Amniotic stem cell (primary cell): Measurements from ENCODE around the gene IFT81.
"Not testable (repeated sequence)": the region's sequence is repeated elsewhere in the genome, so short reads cannot be mapped to it uniquely, and the experiment has no call there.

ENCODE experiments used
- DNase-seq: peaks from one replicate; lab custom pipeline; 2025; lab: John Stamatoyannopoulos, UW

Gene IFT81

GRCh38 chr12:110124269-110124995 is at the start of gene IFT81:
TSS of gene IFT81 (plus strand) at chr12:110124357. CDS start at chr12:110127381, 3,024 bp downstream.
- DNase-seq = peak; percentile 92

GRCh38 chr12:110075880-110076279 is 48.3 kb upstream of the IFT81 start:
- no peak for DNase-seq

- DNase-seq = no peak
Measured at GRCh38 chr12:110077800-110078199, 46.4 kb upstream of the IFT81 start.

GRCh38 chr12:110079477-110080400 is 44.4 kb upstream of the IFT81 start:
- DNase-seq = no peak

GRCh38 chr12:110080410-110080809 is 43.7 kb upstream of the IFT81 start:
- DNase-seq = no peak

GRCh38 chr12:110084314-110085015 is 39.7 kb upstream of the IFT81 start:
- DNase-seq = no peak

- DNase-seq = not testable (repeated sequence)
Measured at GRCh38 chr12:110088216-110088615, 35.9 kb upstream of the IFT81 start.

- DNase-seq = no peak
Measured at GRCh38 chr12:110088936-110089335, 35.2 kb upstream of the IFT81 start.

GRCh38 chr12:110090266-110091135 is 33.7 kb upstream of the IFT81 start:
- no peak for DNase-seq

GRCh38 chr12:110091136-110091711 is 32.9 kb upstream of the IFT81 start:
- DNase-seq = no peak

- DNase-seq = no peak
Measured at GRCh38 chr12:110093631-110094311, 30.4 kb upstream of the IFT81 start.

- DNase-seq = peak; percentile 64
Measured at GRCh38 chr12:110100315-110100970, 23.7 kb upstream of the IFT81 start.

GRCh38 chr12:110102255-110102654 is 21.9 kb upstream of the IFT81 start:
- no peak for DNase-seq

GRCh38 chr12:110104188-110105094 is 19.7 kb upstream of the IFT81 start:
- DNase-seq = no peak

- DNase-seq = no peak
Measured at GRCh38 chr12:110105159-110105558, 19.0 kb upstream of the IFT81 start.

GRCh38 chr12:110105986-110106385 is 18.2 kb upstream of the IFT81 start:
- no peak for DNase-seq

- peak; percentile 87 for DNase-seq
Measured at GRCh38 chr12:110107369-110108281, 16.5 kb upstream of the IFT81 start.
